HG02763 (cell line): ENCODE measurements around the gene ADGRD1.
"Not testable (repeated sequence)": the region's sequence is repeated elsewhere in the genome, so short reads cannot be mapped to it uniquely, and the experiment has no call there.

Experiments
- ATAC-seq: cut with Tn5 transposase; IDR thresholded peaks from one replicate; pipeline ENCODE4 v1.9.1; 2021; ENCODE audit warnings: mild to moderate bottlenecking, moderate library complexity; ENCODE audit not compliant: unreplicated experiment

ADGRD1 gene

GRCh38 chr12:130983328-130984017 lies 29.8 kb downstream of the ADGRD1 start:
- no peak for ATAC-seq

GRCh38 chr12:130984183-130985058 lies 30.7 kb downstream of the ADGRD1 start:
- no peak for ATAC-seq

GRCh38 chr12:130987151-130987931 lies 33.6 kb downstream of the ADGRD1 start:
- ATAC-seq: no peak

GRCh38 chr12:130988261-130988660 lies 34.6 kb downstream of the ADGRD1 start:
- no peak for ATAC-seq

- no peak for ATAC-seq
Observed at GRCh38 chr12:130988751-130989150, 35.0 kb downstream of the ADGRD1 start.

GRCh38 chr12:130989391-130989790 lies 35.7 kb downstream of the ADGRD1 start:
- ATAC-seq: no peak

- no peak for ATAC-seq
Observed at GRCh38 chr12:130990034-130990433, 36.3 kb downstream of the ADGRD1 start.

GRCh38 chr12:130992448-130992847 lies 38.7 kb downstream of the ADGRD1 start:
- ATAC-seq: no peak

GRCh38 chr12:130992979-130993538 lies 39.4 kb downstream of the ADGRD1 start:
- ATAC-seq: no peak

- no peak for ATAC-seq
Observed at GRCh38 chr12:130993759-130994670, 40.3 kb downstream of the ADGRD1 start.

- no peak for ATAC-seq
Observed at GRCh38 chr12:130994821-130995375, 41.2 kb downstream of the ADGRD1 start.

GRCh38 chr12:130995386-130995969 lies 41.8 kb downstream of the ADGRD1 start:
- ATAC-seq: not testable (repeated sequence)

- no peak for ATAC-seq
Observed at GRCh38 chr12:130998136-130998535, 44.4 kb downstream of the ADGRD1 start.

- no peak for ATAC-seq
Observed at GRCh38 chr12:131000000-131000486, 46.3 kb downstream of the ADGRD1 start.

GRCh38 chr12:131001493-131001892 lies 47.8 kb downstream of the ADGRD1 start:
- ATAC-seq: no peak

GRCh38 chr12:131002216-131002631 lies 48.5 kb downstream of the ADGRD1 start:
- ATAC-seq: no peak

- no peak for ATAC-seq
Observed at GRCh38 chr12:131003036-131003715, 49.5 kb downstream of the ADGRD1 start.

GRCh38 chr12:131003716-131004045 lies 50.0 kb downstream of the ADGRD1 start:
- ATAC-seq: no peak

GRCh38 chr12:131004166-131004565 lies 50.5 kb downstream of the ADGRD1 start:
- no peak for ATAC-seq
